ENCODE measurements around the gene NRIP3. TPM values are rescaled to one million over a fixed set of nuclear protein-coding genes. Genes with fewer than 3 reads are reported as not detected.

Gene NRIP3
- total and polyA plus RNA-seq, 2 donors (not counting 3 experiments of a cell fraction or from before 2014, with no cell fraction given), result 3.7 to 9.9 TPM

DNA sequence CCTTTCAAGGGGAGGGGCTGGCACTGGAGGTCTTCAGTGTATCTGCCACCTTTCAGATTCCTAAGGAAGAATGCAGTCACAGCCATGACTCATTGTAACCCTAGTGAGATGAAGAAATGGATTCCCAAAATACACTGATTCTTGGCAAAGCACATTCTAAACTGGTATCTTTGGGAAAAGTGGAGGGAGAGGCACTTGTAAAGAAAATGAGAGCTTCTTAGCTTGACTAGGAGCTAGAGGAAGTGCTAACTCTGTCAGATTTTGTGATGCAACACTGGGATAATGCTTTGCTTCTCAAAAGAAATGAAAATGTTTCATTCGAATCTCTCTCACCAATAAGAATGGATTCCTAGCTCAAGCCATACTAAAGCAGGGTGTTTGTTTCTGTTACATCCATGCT is 14.3 kb downstream of the NRIP3 start:
- Histone ChIP-seq H3K4me3 (replicated peaks in 1 of 3; ENCODE audit: insufficient read depth in 1 of 3, low read depth in 1 of 3, low read length in 3 of 3) (no peak overlapping the region), H3K27ac (ENCODE audit: insufficient read depth, low read depth, low read length) (no peak overlapping the region), H3K9ac (replicated peaks; ENCODE audit: extremely low read depth, insufficient read depth, low read length) (no peak overlapping the region), H4K20me1 (replicated peaks; ENCODE audit: control insufficient read depth, extremely low read depth, insufficient read depth, low read length) (no peaks in the 10 kb centered on the region), H3K4me1 (ENCODE audit: control insufficient read depth, extremely low read depth, insufficient read depth, low read length) (no peaks in the 10 kb centered on the region), H3K79me2 (ENCODE audit: control insufficient read depth, insufficient read depth, low read length) (no peaks in the 10 kb centered on the region), H3K9me1 (replicated peaks; ENCODE audit: control insufficient read depth, extremely low read depth, insufficient read depth, low read length) (no peaks in the 10 kb centered on the region), H3K4me2 (ENCODE audit: insufficient read depth, low read length) (no peak overlapping the region), H3K27me3 (ENCODE audit: control insufficient read depth in 2 of 2, insufficient read depth in 2 of 2, low read length in 2 of 2) (no peaks in the 10 kb centered on the region), H2AFZ (ENCODE audit: low read depth, low read length) (no peak overlapping the region), H3K36me3 (ENCODE audit: control insufficient read depth in 2 of 2, extremely low read depth in 1 of 2, insufficient read depth in 2 of 2, low read length in 2 of 2) (no peaks in the 10 kb centered on the region), H3K9me3 (replicated peaks; ENCODE audit: control insufficient read depth, insufficient read depth, low read length) (no peaks in the 10 kb centered on the region)
- intact Hi-C loops (cut with micrococcal nuclease) (no loop called here), dilution Hi-C loops (cut with MboI; ENCODE audit: extremely low pct_ligation_motif_present, low sequenced_read_pairs) (no loop called here)
- no peak for FAIRE-seq
- ChIA-PET POLR2A (interaction anchor here (1.2 kb wide), 1 partner anchor 14 kb away, joined by 3 read pairs; the partner anchor contains the start of gene NRIP3), CTCF (no interaction called here)
- BruUV-seq (replicated peaks), result no TSS peak
- no peak for DNase-seq (ENCODE audit: low read depth, low spot score)
- TF ChIP-seq, protein P1, sequence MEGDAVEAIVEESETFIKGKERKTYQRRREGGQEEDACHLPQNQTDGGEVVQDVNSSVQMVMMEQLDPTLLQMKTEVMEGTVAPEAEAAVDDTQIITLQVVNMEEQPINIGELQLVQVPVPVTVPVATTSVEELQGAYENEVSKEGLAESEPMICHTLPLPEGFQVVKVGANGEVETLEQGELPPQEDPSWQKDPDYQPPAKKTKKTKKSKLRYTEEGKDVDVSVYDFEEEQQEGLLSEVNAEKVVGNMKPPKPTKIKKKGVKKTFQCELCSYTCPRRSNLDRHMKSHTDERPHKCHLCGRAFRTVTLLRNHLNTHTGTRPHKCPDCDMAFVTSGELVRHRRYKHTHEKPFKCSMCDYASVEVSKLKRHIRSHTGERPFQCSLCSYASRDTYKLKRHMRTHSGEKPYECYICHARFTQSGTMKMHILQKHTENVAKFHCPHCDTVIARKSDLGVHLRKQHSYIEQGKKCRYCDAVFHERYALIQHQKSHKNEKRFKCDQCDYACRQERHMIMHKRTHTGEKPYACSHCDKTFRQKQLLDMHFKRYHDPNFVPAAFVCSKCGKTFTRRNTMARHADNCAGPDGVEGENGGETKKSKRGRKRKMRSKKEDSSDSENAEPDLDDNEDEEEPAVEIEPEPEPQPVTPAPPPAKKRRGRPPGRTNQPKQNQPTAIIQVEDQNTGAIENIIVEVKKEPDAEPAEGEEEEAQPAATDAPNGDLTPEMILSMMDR (IDR thresholded peaks at IDR 0.05; ENCODE audit: extremely low read depth in 1 of 2, insufficient read depth in 1 of 2, low read depth in 1 of 2, low read length in 2 of 2), result no peak
- no peak for TF ChIP-seq MYC (IDR thresholded peaks at IDR 0.05; ENCODE audit: low read depth, low read length)
- no peak for TF ChIP-seq GATA2 (IDR thresholded peaks at IDR 0.05; ENCODE audit: insufficient read depth, insufficient read length, low read depth, low read length)
- no peak for TF ChIP-seq FOS (IDR thresholded peaks at IDR 0.05; ENCODE audit: borderline replicate concordance, insufficient read depth, low read length)
- TF ChIP-seq EZH2 (IDR thresholded peaks at IDR 0.05; ENCODE audit: borderline replicate concordance, low read depth, low read length, severe bottlenecking), result no peak
- TF ChIP-seq, protein P2, sequence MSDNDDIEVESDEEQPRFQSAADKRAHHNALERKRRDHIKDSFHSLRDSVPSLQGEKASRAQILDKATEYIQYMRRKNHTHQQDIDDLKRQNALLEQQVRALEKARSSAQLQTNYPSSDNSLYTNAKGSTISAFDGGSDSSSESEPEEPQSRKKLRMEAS (IDR thresholded peaks at IDR 0.05; ENCODE audit: insufficient read depth, insufficient read length), result no peak

Measured in endothelial cell of umbilical vein (primary cell).